Esophagus squamous epithelium (tissue), 4 donors: ENCODE measurements around the gene ANKRD6.

Experiments used
- CTCF ChIP-seq, 6 experiments: fragments of 450-650 bp in 4 of 6; fragments of 200-600 bp in 2 of 6; sonication (generic) in 2 of 6; IDR thresholded peaks; one replicate each; pipeline ENCODE4 v1.5.1; 2016 to 2019; ENCODE audit warnings: antibody characterized with exemption in 6 of 6, mild to moderate bottlenecking in 4 of 6, moderate library complexity in 4 of 6
- POLR2A ChIP-seq, 4 donors: fragments of 450-650 bp; IDR thresholded peaks; one replicate each; pipeline ENCODE4 v1.6.1; 2017; ENCODE audit warnings: antibody characterized with exemption in 4 of 4, mild to moderate bottlenecking in 4 of 4, moderate library complexity in 3 of 4

GRCh38 chr6:89660981-89661380, 228.0 kb downstream of the ANKRD6 start:
- TF ChIP-seq CTCF (IDR thresholded peaks at IDR 0.05) (no peak), POLR2A (IDR thresholded peaks at IDR 0.05) (no peak)
